Activated CD8-positive, alpha-beta memory T cell treated with anti-CD3 and anti-CD28 coated beads for 4 hours (primary cell): Measurements from ENCODE around the gene TMEM40.
"Not testable (repeated sequence)": the region's sequence is repeated elsewhere in the genome, so short reads cannot be mapped to it uniquely, and the experiment has no call there.

Experiments
- DNase-seq, 2 donors: peaks; one replicate each; pipeline ENCODE4 v3.0.0-alpha.2; 2020; ENCODE audit warnings: low read depth in 2 of 2

Gene TMEM40

DNA sequence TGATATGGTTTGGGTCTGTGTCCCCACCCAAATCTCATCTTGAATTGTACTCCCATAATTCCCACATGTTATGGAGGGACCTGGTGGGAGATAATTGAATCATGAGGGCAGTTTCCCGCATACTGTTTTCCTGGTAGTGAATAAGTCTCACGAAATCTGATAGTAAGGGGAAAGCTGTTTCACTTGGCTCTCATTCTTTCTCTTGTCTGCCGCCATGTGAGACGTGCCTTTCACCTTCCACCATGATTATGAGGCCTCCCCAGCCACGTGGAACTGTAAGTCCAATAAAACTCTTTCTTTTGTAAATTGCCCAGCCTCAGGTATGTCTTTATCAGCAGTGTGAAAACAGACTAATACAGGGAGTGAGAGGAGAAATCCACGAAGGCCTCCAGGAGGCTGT is 16.9 kb upstream of the TMEM40 start:
- not testable (repeated sequence) for DNase-seq

DNA sequence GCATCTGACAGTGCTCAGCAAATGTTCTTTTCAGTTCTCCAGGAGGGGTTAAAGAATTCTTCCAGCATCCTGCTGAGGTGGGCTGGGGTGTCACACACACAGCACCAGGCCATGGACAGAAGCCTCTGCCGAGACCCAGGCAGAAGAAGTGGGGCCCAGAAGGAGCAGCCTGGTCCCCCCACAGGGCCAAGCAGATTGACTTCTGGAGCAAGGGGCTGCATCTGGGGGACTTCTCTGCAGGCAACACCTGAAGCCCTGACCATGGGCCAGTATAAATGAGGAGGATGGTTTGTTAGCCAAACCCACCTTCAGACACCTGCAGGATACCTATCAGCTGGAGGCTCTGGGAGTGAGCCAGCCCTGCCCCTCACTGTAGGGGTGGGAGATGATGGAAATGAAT is 16.2 kb upstream of the TMEM40 start:
- DNase-seq = no peak

DNA sequence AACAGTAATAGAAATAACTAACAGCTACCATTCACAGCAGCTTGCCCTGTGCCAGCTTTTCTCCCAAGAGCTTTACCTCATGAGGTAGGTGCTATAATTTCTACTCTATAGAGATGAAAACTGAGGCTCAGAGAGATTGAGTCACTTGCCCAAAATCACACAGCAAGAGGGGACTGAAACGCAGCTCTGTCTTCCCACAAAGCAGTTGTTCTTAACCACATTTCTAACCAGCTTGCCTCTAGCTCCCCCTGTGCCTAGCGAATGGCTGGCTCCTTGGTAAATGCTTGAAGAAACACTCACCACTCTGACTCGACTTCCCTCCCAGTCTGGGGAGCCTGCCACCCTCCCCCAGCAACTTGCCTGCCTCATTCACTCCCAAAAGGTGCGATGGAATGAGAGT is 15.6 kb upstream of the TMEM40 start:
- DNase-seq = no peak

DNA sequence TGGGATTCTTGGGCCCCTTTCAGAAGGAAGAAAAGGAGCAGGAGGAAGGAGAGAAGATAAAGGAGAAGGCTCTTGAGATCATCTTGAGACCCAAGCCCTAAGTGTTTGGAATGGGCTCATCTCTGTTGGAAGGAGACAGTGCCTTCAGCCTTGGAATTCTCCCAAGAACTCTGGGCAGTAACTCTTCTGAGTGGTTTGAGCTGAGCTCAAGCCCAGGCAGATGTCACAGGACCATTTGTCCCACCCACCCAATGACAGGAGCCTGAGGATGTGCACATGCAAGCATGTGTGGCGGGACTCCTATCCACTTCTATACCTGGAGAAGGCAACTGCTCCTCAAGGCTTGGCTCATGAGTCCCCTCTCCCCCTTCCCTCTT is 14.6 kb upstream of the TMEM40 start:
- no peak for DNase-seq

DNA sequence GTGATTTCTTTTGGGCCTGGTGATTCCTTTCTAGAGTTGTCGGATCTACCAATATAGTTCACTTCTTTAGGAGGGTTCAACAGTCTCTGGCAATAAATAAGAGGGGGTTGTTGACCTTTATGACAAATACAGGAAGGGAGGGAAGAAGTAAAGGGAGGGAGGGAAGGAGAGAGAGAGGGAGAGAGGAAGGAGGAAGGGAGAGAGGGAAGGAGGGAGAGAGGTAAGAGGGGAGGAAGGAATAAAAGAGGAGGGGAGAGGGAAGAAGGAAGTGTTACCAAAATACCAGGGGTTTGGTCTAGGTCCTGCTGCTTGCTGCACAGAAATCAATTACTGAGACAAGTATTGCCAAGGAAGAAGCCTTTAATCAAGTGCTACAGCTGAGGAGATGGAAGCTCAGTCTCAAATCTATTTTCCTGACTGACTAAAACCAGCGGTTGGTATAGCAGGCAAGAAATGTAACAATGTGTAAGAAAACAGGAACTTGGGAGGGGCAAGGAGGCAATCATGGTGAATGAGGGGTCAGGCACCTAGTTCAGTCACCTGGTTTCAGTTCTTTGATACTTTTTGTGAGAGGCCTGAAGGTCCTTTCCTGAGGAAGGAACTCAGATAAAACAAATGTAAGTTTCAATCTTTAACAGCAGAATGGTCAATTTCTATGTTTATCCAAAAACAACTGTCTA is 14.1 kb upstream of the TMEM40 start:
- no peak for DNase-seq

DNA sequence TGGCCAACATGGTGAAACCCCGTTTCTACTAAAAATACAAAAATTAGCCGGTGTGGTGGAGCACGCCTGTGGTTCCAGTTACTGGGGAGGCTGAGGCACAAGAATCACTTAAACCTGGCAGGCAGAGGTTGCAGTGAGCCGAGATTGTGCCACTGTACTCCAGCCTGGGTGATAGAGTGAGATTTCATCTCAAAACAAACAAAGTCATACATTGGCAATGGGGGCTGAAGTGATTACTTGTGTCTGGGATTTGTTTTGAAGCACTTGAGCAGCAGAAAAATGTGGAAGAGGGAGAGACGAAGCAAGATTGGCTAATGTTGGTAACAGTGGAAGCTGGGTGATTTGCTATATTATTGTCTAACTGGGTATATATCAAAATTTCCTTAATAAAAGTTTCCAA is 13.4 kb upstream of the TMEM40 start:
- no peak for DNase-seq

DNA sequence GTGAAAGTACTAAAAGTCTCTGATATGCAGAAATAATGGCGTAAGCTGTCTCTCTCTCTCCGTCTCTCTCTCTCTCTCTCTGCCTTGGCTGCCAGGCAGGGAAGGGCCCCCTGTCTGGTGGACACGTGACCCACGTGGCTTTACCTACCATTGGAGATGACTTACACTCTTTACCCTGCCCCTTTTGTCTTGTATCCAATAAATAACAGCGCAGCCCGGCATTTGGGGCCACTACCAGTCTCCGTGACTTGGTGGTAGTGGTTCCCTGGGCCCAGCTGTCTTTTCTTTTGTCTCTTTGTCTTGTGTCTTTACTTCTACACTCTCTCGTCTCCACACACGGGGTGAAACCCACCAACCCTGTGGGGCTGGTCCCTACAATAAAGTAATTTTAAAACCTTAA is 12.2 kb upstream of the TMEM40 start:
- DNase-seq = no peak

DNA sequence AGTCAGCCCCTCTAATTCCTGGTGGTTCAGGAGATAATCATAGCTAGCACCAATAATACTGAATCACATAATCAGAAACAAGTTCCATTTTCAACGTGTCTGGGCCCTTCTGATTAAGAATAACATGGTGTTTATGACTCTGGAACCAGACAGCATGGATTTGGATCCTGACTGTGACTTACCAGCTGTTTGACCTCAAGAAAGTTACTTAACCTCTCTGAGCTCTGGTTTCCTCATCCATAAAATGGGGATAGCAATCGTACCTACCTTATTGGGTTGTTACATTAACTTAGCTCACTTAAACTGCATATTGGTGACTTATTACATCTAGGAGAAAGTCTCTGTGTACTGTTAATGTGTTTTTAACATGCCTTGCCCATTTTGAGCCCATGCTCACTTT is 10.7 kb upstream of the TMEM40 start:
- DNase-seq = no peak

DNA sequence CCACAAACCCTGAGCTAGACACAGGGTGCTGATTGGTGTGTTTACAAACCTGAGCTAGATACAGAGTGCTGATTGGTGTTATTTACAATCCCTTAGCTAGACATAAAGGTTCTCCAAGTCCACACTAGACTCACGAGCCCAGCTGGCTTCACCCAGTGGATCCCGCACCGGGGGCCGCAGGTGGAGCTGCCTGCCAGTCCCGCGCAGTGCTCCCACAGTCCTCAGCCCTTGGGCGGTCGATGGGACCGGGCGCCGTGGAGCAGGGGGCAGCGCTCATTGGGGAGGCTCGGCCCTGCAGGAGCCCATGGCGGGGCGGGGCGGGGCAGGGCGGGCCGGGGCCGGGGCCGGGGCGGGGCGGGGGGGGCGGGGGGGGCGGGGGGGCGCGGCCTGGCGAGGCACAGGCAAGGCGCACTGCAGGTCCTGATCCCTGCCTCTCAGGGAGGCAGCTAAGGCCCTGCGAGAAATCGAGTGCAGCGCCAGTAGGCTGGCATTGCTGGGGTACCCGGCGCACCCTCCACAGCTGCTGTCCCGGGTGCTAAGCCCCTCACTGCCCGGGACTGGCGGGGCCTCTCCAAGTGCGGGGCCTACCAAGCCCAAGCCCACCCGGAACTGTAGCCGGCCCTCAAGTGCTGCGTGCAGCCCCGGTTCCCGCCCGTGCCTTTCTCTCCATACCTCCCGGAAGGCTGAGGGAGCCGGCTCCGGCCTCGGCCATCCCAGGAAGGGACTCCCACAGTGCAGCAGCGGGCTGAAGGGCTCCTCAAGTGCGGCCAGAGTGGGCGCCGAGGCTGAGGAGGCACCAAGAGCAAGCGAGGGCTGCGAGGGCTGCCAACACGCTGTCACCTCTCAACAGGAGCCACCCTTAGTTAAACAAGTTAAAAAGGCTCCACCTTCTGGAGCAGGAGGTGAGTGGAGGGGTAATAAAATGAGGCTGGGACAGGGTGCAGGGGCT is 9.8 kb upstream of the TMEM40 start:
- DNase-seq = no peak

DNA sequence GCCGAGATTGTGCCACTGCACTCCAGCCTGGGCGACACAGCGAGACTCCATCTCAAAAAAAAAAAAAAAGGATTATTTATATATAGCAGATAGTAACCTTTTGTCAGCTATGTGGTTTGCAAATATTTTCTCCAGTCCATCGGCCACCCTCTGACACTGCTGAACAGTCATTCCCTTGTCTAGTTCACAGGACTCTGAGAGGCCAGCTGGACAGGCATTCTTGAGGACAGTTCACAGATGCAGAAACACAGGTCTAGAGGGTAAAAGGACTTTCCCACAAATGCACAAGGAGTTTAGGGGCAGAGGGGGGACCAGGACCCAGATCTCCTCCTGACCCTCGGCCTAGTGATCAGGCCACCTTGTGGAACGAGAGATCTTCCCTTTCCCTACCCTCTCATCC is 7.5 kb upstream of the TMEM40 start:
- no peak for DNase-seq

DNA sequence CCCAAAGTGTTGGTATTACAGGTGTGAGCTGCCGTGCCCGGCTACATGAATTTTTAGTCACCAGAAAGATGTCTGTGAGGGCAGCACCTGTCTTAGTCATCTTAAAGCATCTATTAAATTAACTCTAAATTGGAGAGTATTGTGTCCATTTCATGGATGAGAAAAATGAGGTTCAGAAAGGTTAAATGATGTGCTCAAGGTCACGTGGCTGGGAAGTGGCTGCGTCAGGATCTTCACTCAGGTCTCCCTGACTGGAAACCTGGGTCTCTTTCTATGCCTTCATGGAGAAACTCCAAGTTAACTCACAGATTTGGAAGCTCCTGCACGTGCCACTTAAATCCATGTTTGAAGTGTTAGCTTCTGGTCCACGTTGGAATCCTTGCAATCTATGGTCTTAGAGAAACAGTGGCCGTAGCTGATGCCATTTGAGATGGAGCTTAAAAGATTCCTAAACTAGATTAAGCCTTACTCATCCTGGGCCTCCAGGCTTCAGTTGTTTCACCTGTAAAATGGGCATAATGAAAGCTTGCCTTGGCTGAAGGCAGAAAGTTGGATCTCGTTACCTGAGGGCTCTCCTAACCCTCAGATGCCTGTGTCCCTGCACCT is 5.2 kb upstream of the TMEM40 start:
- DNase-seq = no peak

DNA sequence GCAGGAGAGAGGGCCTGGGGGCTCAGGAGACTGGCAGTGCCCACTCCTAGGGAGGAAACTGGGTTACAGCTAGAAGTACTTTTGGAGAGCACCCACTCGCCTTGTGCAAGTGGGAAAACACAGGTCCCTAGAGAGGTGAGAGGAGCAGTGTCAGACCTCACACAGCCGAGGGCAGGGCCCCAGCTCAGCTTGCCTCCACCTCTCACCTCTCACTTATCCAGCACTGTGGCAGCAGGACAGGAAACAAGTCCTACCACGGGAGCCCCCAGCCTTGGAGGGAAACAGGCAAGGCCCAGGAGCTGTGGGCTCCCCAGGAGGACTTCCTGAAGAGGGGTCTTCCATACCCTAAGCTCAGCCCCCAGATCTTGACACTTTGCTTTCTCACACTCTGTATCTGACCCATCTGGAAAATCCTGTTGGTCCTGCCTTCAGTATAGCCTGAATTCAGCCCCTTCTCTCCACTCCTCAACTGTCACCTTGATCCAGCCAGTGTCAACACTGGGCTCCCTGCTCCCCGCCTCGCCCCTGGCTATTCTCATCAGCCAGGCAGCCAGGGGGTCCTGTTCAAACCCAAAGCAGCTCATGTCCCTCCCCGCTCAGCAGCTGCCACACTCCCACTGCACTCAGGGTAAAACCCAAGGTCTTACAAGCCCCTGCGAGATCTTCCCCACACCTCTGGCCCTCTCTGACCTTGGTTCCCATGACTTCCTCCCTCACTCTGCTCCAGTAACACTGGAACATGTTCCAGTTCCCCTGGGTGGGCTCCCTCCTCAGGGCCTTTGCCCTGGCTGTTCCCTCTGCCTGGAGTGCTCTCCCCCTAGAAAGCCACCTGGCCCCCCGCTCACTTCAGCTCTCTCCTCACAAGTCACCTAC is 870 bp upstream of the TMEM40 start:
- no peak for DNase-seq

DNA sequence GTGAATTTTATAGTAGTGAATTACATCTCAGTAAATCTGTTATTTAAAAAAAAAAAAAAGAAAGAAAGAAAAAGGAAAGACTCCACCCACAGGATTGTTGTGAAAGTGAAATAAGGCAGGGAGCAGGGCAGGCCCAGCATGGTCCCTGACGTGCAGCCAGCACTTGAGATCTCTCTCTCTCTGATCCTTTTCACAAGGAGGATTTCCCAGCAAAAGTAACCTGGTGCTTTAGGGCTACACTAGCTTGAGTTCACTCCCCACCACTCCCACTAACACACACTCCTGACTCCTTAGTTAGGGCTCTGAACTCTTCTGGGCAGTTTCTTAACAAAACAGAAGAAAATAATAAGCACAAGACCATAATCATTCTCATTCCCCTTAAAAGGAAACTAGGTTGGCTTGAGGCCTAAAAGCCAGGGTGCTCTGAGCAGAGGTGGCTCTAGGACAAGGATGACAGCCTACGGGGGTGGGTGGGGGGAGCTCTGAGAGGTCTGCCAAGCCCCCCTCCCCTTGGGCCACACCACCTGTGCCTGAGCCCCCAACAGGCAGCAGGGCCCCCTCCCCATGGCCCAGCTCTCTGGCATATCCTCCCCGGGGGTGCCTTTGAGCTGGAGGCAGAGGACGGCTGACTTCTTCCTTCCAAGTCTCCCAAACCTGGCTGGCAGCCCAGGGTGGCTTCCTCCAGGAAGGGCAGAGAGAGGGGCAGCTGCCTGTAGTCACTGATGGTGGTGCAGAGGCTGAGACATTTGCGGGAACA is 856 bp downstream of the TMEM40 start:
- DNase-seq = no peak

DNA sequence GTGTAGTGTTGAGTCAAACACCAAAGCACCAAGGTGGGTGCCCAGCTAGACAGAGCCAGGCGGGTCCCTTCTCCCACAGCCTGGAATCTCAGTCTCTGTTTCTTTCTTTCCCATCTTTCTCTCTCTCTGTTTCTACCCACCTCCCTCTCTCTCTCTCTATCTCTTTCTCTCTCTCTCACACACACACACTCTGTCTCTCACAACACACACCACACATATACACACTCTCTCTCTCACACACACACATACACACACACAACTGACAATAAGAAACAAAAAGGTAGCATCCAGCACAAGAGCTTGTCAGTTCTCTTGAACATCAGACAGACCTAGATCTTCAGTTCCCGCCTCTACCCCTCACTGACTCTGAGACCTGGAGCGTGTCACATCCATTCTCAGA is 2.4 kb downstream of the TMEM40 start:
- DNase-seq = no peak

DNA sequence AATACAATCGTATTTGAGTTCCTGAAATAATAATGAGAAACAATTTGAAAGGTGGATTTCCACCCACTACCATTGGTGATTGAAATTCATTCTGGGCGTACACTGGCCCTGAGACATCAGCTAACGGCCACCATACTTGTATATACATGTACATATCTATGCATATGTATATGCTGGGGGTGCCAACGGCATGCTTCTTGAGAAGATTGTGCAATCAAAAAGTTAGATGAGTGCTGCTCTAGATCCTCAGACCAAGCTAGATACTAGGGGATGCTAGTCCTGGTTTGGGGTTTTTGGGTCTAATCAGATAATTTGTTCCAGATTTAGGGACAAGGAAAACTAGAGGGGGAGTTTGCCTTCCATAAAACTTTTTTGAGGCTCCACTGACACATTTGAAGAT is 2.9 kb downstream of the TMEM40 start:
- DNase-seq = no peak

DNA sequence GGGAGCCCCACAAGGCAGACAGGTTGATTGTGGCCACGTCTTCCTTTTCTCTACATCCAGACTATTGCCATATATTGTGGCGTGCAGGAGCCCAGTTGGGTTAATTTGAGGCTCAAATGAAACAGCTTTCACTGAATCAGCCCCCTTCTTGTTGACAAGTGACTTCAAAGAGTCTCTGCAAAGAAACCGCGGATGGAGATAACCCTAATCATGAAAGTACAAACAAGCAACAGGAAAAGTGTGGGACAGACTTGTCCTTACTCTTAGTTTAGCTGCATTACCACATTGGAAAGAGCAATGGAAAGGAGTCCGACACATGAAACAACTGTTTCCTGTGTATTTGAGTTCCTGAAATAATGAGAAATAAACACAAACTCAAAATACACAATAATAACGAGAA is 3.3 kb downstream of the TMEM40 start:
- no peak for DNase-seq

DNA sequence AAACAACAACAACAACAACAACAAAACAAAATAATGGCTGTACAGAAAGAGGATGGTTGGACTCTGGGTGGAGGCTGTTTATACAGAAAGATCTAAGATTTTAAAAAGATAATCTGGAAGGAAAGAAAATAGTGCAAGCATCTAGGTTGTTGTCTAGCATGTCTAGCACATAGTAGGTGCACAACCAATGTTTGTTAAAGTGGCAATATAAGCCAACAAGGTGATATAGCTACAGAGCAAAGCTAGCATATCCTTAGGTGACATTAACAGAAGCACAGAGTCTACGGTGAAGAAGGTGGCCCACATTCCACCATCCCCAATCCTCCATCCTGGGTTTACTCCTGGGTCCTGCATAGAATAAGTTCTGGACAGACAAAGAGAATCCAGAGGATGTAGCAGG is 4.7 kb downstream of the TMEM40 start:
- no peak for DNase-seq

DNA sequence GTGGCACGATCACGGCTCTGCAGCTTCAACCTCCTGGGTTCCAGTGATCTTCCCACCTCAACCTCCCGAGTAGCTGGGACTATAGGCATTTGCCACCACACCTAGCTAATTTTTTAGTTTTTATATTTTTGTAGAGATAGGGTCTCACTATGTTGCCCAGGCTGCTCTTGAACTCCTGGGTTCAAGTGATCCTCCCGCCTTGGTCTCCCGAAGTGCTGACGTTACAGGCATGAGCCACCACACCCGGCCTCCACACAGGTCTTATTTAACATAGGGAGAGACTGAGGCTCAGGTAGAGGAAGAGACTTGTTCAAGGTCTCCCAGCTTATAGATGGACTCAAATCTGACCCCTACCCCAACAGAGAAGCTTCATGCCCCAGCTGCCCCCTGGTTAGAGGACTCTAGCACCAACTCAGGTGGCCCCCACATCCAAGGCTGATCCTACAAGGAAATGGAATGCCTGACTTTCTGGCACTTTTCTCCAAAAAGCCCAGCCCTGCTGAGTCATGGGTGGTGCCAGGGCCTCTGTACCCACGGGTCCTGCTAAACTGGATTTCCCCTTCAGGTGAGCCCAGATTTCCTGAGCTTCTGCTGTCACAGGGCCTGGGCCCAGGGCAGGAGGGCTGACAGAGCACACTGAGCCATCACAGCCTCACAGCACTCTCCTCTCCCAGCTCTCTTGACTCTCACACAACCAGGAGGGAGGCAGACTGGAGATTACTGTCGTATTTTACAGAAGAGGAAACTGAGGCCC is 5.6 kb downstream of the TMEM40 start:
- no peak for DNase-seq

DNA sequence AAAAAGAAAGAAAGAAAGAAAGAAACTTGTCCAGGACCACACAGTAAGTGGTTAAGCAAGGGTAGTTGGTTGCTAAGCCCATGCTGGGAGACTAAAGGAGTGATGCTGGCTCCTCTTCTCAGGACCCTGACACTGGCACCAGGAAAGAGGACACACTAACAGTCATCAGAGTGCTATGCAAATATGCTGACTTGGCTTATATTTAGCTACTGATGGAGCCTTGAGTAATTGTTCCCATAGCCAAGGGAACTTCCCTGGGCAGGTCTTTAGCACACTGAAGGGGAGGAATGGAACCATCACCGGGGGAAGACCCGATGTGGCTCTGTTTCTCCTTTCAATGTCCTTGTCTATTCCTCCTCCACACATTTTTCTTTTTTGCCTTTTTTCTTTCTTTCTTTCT is 6.2 kb downstream of the TMEM40 start:
- no peak for DNase-seq

DNA sequence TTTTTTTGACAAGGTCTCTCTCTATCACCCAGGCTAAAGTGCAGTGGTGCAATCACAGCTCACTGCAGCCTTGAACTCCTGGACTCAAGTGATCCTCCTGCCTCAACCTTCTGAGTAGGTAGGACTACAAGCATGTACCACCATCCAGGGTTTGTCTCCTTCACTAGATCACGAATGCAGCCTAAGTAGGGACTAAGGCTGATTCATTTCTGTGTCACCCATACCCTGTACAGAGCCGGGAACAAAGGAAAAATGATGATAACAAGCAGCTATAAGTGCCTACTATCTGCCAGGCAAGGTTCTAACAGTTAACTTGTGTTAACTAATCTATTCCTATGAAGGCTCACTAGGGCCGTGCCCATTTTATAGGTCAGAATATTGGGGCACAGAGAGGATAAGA is 7.0 kb downstream of the TMEM40 start:
- DNase-seq = no peak

DNA sequence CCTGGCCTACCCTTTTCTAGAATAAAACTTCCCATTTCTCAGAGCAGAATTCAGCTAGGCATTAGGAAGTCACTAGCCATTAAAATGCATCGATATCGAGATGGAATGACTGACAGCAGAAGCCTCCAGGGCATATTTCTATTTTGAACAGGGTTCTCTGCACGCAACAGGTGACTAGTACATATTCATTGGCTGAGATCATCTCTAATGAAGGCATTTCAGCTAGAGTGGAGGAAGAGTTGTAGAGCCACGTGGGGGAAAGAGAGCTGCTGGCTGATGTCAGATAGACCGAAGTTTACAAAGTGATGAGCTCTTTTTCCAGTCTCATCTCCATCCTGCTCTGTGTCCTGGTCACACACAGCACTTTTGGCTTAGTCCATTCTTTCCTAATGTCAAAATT is 7.5 kb downstream of the TMEM40 start:
- DNase-seq = no peak
